ENCODE data around the gene ARTN. TPM values are rescaled to one million over a fixed set of nuclear protein-coding genes. Genes with fewer than 3 reads are reported as not detected.

Gene ARTN
- polyA plus RNA-seq, 1 donor = 1.1 TPM

DNA sequence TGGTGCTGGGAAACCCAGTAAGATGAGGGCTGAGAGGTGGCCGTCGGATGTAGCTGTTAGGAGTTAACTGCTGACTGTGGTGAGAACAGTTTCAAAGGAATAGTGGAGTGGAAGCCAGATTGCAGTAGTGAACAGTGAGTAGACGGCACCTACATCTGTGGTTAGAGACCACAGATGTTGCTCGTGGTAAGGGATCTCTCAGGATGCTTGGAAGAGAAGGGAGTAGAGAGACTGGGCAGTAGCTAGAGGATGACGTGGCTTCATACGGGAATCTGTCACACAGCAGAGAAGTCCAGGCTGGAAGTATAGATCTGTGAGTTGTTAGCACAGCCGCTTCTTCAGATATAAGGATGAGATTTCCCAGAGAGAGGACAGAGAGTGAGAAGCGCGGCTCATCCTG is 7.8 kb upstream of the ARTN start:
- no peak for DNase-seq

DNA sequence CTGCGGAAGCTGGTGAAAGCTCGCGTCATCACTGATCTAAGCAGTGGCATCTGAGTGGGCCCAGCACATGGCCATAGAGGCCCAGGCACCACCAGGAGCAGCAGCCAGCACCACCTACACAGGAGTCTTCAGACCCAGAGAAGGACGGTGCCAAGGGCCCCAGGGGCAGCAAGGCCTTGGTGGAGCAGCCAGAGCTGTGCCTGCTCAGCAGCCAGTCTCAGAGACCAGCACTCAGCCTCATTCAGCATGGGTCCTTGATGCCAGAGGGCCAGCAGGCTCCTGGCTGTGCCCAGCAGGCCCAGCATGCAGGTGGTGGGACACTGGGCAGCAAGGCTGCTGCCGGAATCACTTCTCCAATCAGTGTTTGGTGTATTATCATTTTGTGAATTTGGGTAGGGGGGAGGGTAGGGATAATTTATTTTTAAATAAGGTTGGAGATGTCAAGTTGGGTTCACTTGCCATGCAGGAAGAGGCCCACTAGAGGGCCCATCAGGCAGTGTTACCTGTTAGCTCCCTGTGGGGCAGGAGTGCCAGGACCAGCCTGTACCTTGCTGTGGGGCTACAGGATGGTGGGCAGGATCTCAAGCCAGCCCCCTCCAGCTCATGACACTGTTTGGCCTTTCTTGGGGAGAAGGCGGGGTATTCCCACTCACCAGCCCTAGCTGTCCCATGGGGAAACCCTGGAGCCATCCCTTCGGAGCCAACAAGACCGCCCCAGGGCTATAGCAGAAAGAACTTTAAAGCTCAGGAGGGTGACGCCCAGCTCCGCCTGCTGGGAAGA is 3.2 kb upstream of the ARTN start:
- no peak for DNase-seq

GRCh38 chr1:43930949-43931275 is 2.7 kb upstream of the ARTN start:
- DNase-seq = no peak

- no peak for DNase-seq
Measured at GRCh38 chr1:43931711-43932660, 1.6 kb upstream of the ARTN start.

GRCh38 chr1:43932786-43933385 is 715 bp upstream of the ARTN start:
- no peak for DNase-seq

DNA sequence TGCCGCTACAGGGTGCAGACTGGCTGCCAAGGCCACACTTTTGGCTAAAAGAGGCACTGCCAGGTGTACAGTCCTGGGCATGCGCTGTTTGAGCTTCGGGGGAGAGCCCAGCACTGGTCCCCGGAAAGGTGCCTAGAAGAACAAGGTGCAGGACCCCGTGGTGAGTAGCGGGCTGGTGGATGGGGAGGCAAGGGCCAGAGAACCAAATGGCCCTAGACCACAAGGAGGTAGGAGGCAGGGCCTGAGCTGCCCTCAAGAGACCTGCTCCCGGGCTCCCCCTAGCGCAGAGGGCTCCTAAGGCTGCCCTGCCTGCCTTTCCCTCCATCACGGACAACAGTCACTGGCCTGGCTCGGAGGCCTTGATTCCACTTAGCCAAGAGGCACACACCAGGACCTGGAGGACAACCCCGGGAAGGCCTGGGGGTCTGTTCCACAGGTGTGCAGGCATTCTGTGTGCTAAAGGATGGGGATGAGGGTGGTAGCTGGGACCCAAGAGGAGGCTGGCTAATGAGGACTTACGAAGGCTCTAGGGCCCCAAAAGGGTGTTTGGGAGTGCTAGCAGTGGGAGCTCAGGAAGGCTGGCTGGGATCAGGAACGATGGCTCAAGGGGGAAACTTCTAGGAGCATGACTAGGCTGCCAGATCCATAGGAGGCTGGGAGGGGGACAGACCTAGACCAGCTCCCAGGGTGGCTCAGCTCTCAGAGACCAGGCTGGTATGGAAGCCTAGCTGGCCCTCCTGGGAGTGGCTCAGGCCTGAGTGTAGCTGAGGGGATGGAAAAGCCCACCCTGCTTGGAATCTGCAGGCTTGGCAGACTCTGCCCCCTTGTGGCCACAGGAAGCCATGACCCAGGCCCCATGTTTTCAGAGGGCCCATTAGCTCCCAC is 742 bp downstream of the ARTN start:
- peak; percentile 42 for DNase-seq

DNA sequence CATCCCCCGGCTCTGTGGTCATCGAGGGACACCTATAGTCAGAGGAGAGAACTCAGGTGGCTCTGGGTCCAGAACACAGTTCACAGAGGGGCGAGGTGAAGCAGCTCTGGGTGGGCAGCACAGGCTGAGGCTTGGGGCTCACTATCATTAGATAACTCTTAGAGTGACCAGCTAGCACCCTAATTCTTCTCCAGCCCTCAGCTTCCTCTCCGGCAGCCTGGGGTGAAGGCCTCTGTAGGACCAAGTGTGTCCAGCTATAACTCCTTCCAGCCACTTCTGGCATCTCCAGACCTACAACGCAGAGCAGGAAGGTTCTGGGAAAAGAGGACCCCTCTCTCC is 1.4 kb downstream of the ARTN start:
- no peak for DNase-seq

- DNase-seq = no peak
Measured at GRCh38 chr1:43935711-43936427, 2.3 kb downstream of the ARTN start.

DNA sequence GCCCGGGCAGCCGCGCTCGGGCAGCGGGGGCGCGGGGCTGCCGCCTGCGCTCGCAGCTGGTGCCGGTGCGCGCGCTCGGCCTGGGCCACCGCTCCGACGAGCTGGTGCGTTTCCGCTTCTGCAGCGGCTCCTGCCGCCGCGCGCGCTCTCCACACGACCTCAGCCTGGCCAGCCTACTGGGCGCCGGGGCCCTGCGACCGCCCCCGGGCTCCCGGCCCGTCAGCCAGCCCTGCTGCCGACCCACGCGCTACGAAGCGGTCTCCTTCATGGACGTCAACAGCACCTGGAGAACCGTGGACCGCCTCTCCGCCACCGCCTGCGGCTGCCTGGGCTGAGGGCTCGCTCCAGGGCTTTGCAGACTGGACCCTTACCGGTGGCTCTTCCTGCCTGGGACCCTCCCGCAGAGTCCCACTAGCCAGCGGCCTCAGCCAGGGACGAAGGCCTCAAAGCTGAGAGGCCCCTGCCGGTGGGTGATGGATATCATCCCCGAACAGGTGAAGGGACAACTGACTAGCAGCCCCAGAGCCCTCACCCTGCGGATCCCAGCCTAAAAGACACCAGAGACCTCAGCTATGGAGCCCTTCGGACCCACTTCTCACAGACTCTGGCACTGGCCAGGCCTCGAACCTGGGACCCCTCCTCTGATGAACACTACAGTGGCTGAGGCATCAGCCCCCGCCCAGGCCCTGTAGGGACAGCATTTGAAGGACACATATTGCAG is 3.0 kb downstream of the ARTN start:
- DNase-seq = no peak

DNA sequence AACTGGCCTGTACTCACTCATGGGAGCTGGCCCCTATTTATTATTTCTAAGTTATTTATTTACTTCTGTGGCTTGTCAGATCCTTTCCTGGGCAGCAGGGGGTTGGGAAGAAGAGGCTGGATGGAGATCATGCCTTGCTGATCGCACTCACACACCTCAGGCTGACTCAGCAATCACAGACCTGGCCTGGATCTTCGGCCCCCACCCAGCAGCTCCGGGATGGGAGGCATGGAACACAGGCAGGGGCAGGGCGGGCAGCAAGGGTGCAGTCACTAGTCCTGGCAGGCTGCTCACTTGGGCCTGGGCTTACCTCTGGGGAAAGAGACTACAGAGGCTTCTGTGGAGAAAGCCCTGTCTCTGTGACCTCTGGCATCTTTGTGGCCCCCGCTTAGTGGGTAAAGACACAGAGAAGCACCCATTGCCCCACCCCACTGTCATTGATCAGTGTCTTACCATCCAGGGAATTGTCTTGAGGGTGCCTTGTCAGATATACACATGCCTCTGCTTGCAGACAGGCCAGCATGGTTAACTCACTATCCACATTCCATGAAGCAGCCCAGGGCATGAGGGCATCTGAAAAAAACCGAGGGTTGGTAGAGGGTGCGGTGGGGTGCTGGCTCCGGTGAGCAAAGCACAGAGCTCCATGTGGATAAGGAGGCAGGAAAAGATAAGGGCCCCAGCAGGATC is 3.7 kb downstream of the ARTN start:
- no peak for DNase-seq

GRCh38 chr1:43938383-43938782 is 4.8 kb downstream of the ARTN start:
- DNase-seq = no peak

DNA sequence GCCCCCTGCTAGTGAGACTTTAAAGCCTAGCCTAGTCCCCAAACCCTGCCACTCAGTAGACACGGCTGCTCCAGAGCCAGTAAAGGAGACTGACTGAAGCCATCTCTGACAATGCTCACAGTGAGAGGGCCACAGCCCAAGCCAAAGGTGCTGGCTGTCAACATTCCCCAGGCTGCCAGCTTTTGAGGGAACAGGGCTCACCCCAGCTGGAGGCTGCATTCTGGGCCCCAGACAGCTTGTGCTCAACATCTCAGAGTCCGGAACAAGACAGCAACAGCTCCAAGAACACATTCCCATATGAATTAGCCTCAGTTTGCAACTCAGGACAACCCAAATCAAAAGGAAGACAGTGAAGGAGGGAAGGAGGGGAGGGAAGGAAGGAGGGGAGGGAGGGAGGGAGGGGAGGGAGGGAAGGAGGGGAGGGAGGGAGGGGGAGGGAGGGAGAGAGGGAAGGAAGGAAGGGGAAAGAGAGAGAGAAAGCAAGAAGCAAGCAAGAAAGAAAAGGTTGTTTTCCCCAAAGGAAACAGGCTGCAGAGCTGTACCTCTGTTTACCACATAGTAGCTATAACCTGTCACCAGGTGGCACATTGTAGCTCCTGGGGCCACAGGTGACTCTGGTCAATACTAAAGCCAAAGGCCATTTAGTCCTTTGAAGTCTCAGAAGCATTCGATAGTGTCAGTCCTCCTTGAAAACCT is 5.4 kb downstream of the ARTN start:
- DNase-seq = no peak

DNA sequence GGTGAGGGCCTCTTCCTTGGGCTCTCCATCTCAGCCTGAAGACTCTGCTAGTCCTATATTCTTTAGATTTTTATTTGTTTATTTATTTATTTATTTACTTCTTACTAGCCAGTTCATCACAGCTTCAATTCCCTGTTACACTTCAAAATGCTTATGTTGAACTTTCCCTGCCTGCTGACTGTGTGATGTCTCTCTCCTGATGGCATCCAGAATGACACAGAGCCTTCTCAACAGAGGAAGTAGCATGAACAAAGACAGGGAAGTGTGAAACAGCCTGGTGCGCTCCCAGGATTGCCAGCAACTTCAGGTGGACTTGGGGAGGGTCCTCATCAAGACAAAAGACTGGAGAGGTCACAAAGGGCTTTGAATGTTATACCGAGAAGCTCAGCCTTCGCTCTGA is 8.8 kb downstream of the ARTN start:
- no peak for DNase-seq

DNA sequence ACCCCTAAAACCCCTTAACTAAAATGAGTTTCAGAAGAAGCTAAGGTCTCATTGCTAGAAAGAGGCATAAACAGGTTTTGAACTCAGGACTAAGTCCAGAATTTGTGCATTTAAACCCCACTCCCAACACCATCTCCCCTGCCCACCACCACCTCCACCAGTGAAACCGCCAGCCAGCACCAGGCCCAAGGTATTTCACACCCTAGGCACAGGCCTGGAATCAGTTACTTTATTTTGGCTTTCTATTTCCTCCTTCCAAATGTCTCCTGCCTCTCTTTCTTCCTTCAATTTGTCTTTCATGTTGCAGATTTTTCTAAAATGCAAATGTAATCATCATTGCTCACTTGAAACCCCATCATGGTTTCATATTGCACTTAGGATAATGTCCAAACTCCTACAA is 11.3 kb downstream of the ARTN start:
- no peak for DNase-seq

GRCh38 chr1:43945674-43946235 is 12.2 kb downstream of the ARTN start:
- DNase-seq = no peak

- DNase-seq = peak; percentile 96
Measured at GRCh38 chr1:43946236-43947060, 12.8 kb downstream of the ARTN start, which contains the start of gene IPO13. IPO13 (plus strand) TSS chr1:43946950; CDS start chr1:43947601, 651 bp downstream.

GRCh38 chr1:43947061-43947873 is 13.7 kb downstream of the ARTN start:
- DNase-seq = no peak

All from hindlimb muscle (tissue), 1 donor.